Hepatocyte (in vitro differentiated cells): ENCODE data around the gene RAMP3.

Source experiments
- EZH2 ChIP-seq: fragments of 200-600 bp; sonication (generic); IDR thresholded peaks from 2 replicates; pipeline ENCODE4 v1.6.1; 2016; ENCODE audit warnings: antibody characterized with exemption, mild to moderate bottlenecking, borderline replicate concordance
- EZH2phosphoT487 ChIP-seq: fragments of 200-600 bp; sonication (generic); IDR thresholded peaks from one replicate; pipeline ENCODE4 v1.6.1; 2018; ENCODE audit warnings: antibody characterized with exemption, mild to moderate bottlenecking, low read depth, moderate library complexity; ENCODE audit not compliant: unreplicated experiment, severe bottlenecking
- TF ChIP-seq, protein P1 (sequence below): fragments of 200-600 bp; sonication (generic); IDR thresholded peaks from 2 replicates; pipeline ENCODE4 v1.5.1; 2016; ENCODE audit warnings: antibody characterized with exemption, mild to moderate bottlenecking; ENCODE audit not compliant: poor library complexity

DNA sequence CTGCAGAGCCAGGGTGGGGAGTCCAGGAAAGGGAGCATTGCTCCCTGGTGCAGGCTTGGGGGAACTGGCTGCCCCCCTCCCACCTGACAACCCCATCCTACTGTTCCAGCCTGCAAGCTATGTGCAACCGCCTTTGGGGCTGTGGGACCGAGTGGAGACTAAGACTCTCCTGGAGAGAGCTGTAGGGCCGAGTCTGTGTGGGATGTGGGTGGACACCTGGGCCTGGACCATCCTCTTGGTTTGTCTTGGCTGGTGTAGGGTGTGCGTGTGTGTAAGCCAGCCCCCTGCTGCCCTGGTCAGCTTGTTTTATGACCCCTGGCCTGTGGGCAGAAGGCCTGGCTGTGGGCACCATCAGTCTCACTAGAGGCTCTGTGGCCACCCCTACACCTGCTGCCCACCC is 1.6 kb upstream of the RAMP3 start:
- TF ChIP-seq, protein P1, sequence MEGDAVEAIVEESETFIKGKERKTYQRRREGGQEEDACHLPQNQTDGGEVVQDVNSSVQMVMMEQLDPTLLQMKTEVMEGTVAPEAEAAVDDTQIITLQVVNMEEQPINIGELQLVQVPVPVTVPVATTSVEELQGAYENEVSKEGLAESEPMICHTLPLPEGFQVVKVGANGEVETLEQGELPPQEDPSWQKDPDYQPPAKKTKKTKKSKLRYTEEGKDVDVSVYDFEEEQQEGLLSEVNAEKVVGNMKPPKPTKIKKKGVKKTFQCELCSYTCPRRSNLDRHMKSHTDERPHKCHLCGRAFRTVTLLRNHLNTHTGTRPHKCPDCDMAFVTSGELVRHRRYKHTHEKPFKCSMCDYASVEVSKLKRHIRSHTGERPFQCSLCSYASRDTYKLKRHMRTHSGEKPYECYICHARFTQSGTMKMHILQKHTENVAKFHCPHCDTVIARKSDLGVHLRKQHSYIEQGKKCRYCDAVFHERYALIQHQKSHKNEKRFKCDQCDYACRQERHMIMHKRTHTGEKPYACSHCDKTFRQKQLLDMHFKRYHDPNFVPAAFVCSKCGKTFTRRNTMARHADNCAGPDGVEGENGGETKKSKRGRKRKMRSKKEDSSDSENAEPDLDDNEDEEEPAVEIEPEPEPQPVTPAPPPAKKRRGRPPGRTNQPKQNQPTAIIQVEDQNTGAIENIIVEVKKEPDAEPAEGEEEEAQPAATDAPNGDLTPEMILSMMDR = no peak
- TF ChIP-seq EZH2 = no peak
- no peak for TF ChIP-seq EZH2phosphoT487
